Common myeloid progenitor, CD34-positive (primary cell): ENCODE measurements around the gene TEF. TPM values are rescaled to one million over a fixed set of nuclear protein-coding genes. Genes with fewer than 3 reads are reported as not detected.
A peak's percentile ranks its signal among the peaks of the same experiment; 100 is the strongest.

Experiments used
- CTCF ChIA-PET: fragments of 350-600 bp; sonication (Branson Sonifier 250); formaldehyde crosslinking; loops from one replicate; lab custom pipeline; 2021; ENCODE audit warnings: antibody characterized with exemption; lab: Charles Lee
- POLR2A ChIA-PET: fragments of 350-600 bp; sonication (Branson Sonifier 250); formaldehyde crosslinking; loops from one replicate; lab custom pipeline; 2021; ENCODE audit warnings: antibody characterized with exemption; lab: Charles Lee
- DNase-seq, 3 donors: peaks; one replicate each; pipeline versions ENCODE4 v3.0.0 to v3.0.0-alpha.2; 2013
- H3K27ac ChIP-seq, 2 experiments: 1 replicate in 1 of 2; 2 replicates in 1 of 2; pipeline ENCODE4 v1.7.0; 2013; ENCODE audit warnings: inconsistent platforms in 2 of 2, low read length in 2 of 2, mild to moderate bottlenecking in 2 of 2, low read depth in 1 of 2, moderate library complexity in 1 of 2; ENCODE audit not compliant: severe bottlenecking in 2 of 2, insufficient read depth in 1 of 2, poor library complexity in 1 of 2
- H3K27me3 ChIP-seq, 5 experiments: replicated peaks in 2 of 5; 1 replicate in 3 of 5; 2 replicates in 2 of 5; pipeline versions ENCODE4 v1.6.1 to v1.7.0; 2013; ENCODE audit warnings: low read length in 4 of 5, mild to moderate bottlenecking in 2 of 5, moderate library complexity in 2 of 5, inconsistent platforms in 1 of 5; ENCODE audit not compliant: insufficient read depth in 5 of 5, control insufficient read depth in 4 of 5
- H3K36me3 ChIP-seq, 4 experiments: 1 replicate in 2 of 4; 2 replicates in 2 of 4; pipeline versions ENCODE4 v1.6.1 to v1.7.0; 2013; ENCODE audit warnings: low read length in 3 of 4, control low read depth in 1 of 4, mild to moderate bottlenecking in 1 of 4; ENCODE audit not compliant: control insufficient read depth in 4 of 4, insufficient read depth in 4 of 4
- H3K4me1 ChIP-seq, 4 experiments: 1 replicate in 3 of 4; 2 replicates in 1 of 4; pipeline versions ENCODE4 v1.6.1 to v1.7.1; 2013; ENCODE audit warnings: low read length in 3 of 4, mild to moderate bottlenecking in 3 of 4, control low read depth in 1 of 4, inconsistent platforms in 1 of 4, moderate library complexity in 1 of 4; ENCODE audit not compliant: control insufficient read depth in 4 of 4, insufficient read depth in 4 of 4; ENCODE audit errors: control extremely low read depth in 1 of 4
- H3K4me3 ChIP-seq, 7 experiments: 1 replicate in 4 of 7; 2 replicates in 3 of 7; pipeline versions ENCODE4 v1.5.1 to v1.7.0; 2013; ENCODE audit warnings: mild to moderate bottlenecking in 7 of 7, low read length in 6 of 7, moderate library complexity in 6 of 7, inconsistent platforms in 2 of 7, low read depth in 2 of 7, control low read depth in 1 of 7; ENCODE audit not compliant: insufficient read depth in 4 of 7, control insufficient read depth in 1 of 7; ENCODE audit errors: extremely low read depth in 1 of 7
- H3K9me3 ChIP-seq, 5 experiments: 1 replicate in 4 of 5; 2 replicates in 1 of 5; pipeline versions ENCODE4 v1.6.1 to v1.7.1; 2013; ENCODE audit warnings: low read length in 4 of 5, mild to moderate bottlenecking in 2 of 5, inconsistent platforms in 1 of 5, low read depth in 1 of 5, moderate library complexity in 1 of 5; ENCODE audit not compliant: control insufficient read depth in 4 of 5, insufficient read depth in 2 of 5; ENCODE audit errors: control extremely low read depth in 1 of 5
- WGBS: methylation state at CpG from one replicate; pipeline ENCODE4 v1.1.5; 2013; ENCODE audit not compliant: insufficient coverage; 5-methylcytosine and 5-hydroxymethylcytosine counted together
- polyA plus RNA-seq: library from polyadenylated mRNA; unstranded; fragments of 120-200 nt; gene quantifications from one replicate; pipeline ENCODE4 v1.2.1, GENCODE V29; 2013

TEF gene
- 1.4 TPM for polyA plus RNA-seq

- no peaks in the 10 kb centered on the region for H3K36me3 ChIP-seq
- H3K4me3 ChIP-seq, result peak within 1 kb of the TSS; percentile 52 to 89 (median 72)
- H3K9me3 ChIP-seq, result no peaks in the 10 kb centered on the region
- under 1% methylated on average over 56 of the region's 84 CpGs for WGBS
- ChIA-PET POLR2A (interaction anchor here (0.6 to 1.4 kb wide), 6 partner anchors 15 to 87 kb away, joined by 3 to 6 read pairs (median 3); partner anchors contain the start of genes ACO2 and TOB2), CTCF (interaction anchor here (1.1 to 3.9 kb wide), 7 partner anchors 9 to 137 kb away, joined by 3 to 12 read pairs (median 3); no protein-coding TSS in a partner anchor)
- DNase-seq, result peak; percentile 98 to 99 (median 99)
- peak within 1 kb of the TSS; percentile 54 to 86 for H3K27ac ChIP-seq
- H3K4me1 ChIP-seq, result peaks cover 0 to 22% (median 16%) of the 10 kb centered on the region in 4 experiments
- H3K27me3 ChIP-seq, result peaks cover 0 to 2% (median 0%) of the 10 kb centered on the region in 5 experiments
Measured at GRCh38 chr22:41381329-41382097, at the start of gene TEF. Gene TEF, plus strand, starts transcription at chr22:41381942. Its CDS starts 103 bp downstream, at chr22:41382045.

- no peak for DNase-seq
- POLR2A ChIA-PET, result interaction anchor here (0.6 kb wide), 1 partner anchor 17 kb away, joined by 4 read pairs; no protein-coding TSS in a partner anchor
- H3K36me3 ChIP-seq, result peaks cover 14 to 75% (median 56%) of the 10 kb centered on the region in 4 experiments
Measured at GRCh38 chr22:41332217-41332939, 49.4 kb upstream of the TEF start.

GRCh38 chr22:41333806-41334205, 47.9 kb upstream of the TEF start:
- Histone ChIP-seq H3K4me1 (no peaks in the 10 kb centered on the region), H3K9me3 (no peaks in the 10 kb centered on the region), H3K27me3 (no peaks in the 10 kb centered on the region), H3K36me3 (peaks cover 6 to 70% (median 52%) of the 10 kb centered on the region in 4 experiments), H3K4me3 (no peak overlapping the region), H3K27ac (no peak overlapping the region)
- 93% methylated on average over 3 of the region's 3 CpGs for WGBS
- POLR2A ChIA-PET, result no interaction called here
- CTCF ChIA-PET, result no interaction called here
- no peak for DNase-seq

More at GRCh38 chr22:41332217-41332939, 49.4 kb upstream of the TEF start:
- 93% methylated on average over 13 of the region's 15 CpGs for WGBS
- Histone ChIP-seq H3K9me3 (no peaks in the 10 kb centered on the region), H3K27me3 (no peaks in the 10 kb centered on the region), H3K4me3 (no peak overlapping the region), H3K27ac (no peak overlapping the region), H3K4me1 (no peaks in the 10 kb centered on the region)
- CTCF ChIA-PET, result no interaction called here

GRCh38 chr22:41334215-41334614, 47.5 kb upstream of the TEF start:
- ChIA-PET POLR2A (no interaction called here), CTCF (interaction anchor here (2.2 kb wide), 1 partner anchor 10 kb away, joined by 8 read pairs; no protein-coding TSS in a partner anchor)
- no peak for DNase-seq
- H3K27ac ChIP-seq, result no peak overlapping the region
- H3K36me3 ChIP-seq, result peaks cover 6 to 73% (median 53%) of the 10 kb centered on the region in 4 experiments
- no peaks in the 10 kb centered on the region for H3K9me3 ChIP-seq
- H3K27me3 ChIP-seq, result no peaks in the 10 kb centered on the region
- 100% methylated on average over 3 of the region's 3 CpGs for WGBS
- H3K4me1 ChIP-seq, result no peaks in the 10 kb centered on the region
- H3K4me3 ChIP-seq, result no peak overlapping the region

- Histone ChIP-seq H3K4me1 (no peaks in the 10 kb centered on the region), H3K27ac (no peak overlapping the region), H3K9me3 (no peaks in the 10 kb centered on the region), H3K36me3 (peaks cover 5 to 71% (median 53%) of the 10 kb centered on the region in 4 experiments), H3K4me3 (no peak overlapping the region), H3K27me3 (no peaks in the 10 kb centered on the region)
- 95% methylated on average over 8 of the region's 11 CpGs for WGBS
- CTCF ChIA-PET, result interaction anchor here (2.2 kb wide), 1 partner anchor 9 kb away, joined by 8 read pairs; no protein-coding TSS in a partner anchor
- no peak for DNase-seq
- POLR2A ChIA-PET, result no interaction called here
Measured at GRCh38 chr22:41334951-41335635, 46.6 kb upstream of the TEF start.

- WGBS, result 94% methylated on average over 9 of the region's 14 CpGs
- H3K9me3 ChIP-seq, result no peaks in the 10 kb centered on the region
- no peak for DNase-seq
- H3K27ac ChIP-seq, result no peak overlapping the region
- no peaks in the 10 kb centered on the region for H3K27me3 ChIP-seq
- CTCF ChIA-PET, result no interaction called here
- peaks cover 0 to 74% (median 56%) of the 10 kb centered on the region in 4 experiments for H3K36me3 ChIP-seq
- H3K4me1 ChIP-seq, result no peaks in the 10 kb centered on the region
- POLR2A ChIA-PET, result interaction anchor here (0.6 to 0.7 kb wide), 2 partner anchors 16 to 162 kb away, joined by 3 read pairs; no protein-coding TSS in a partner anchor
- no peak overlapping the region for H3K4me3 ChIP-seq
Measured at GRCh38 chr22:41338614-41339212, 43.0 kb upstream of the TEF start.
